B cell (primary cell): Measurements from ENCODE around the gene RNGTT.

ENCODE experiments used
- CTCF ChIP-seq: fragments of 200-600 bp; IDR thresholded peaks from one replicate; pipeline ENCODE4 v1.8.0; 2022; ENCODE audit warnings: antibody characterized with exemption, mild to moderate bottlenecking
- EZH2 ChIP-seq: IDR thresholded peaks from 2 replicates; pipeline ENCODE4 v1.6.1; 2012; ENCODE audit warnings: borderline replicate concordance, low read depth, mild to moderate bottlenecking, moderate library complexity, low read length; ENCODE audit not compliant: insufficient read depth, poor library complexity, severe bottlenecking

- no peak for TF ChIP-seq EZH2
- no peak for TF ChIP-seq CTCF
Observed at GRCh38 chr6:88677356-88677755, 286.1 kb downstream of the RNGTT start.
